Spleen (tissue), 11 donors: ENCODE measurements around the gene VPS72. TPM values are rescaled to one million over a fixed set of nuclear protein-coding genes. Genes with fewer than 3 reads are reported as not detected.

Source experiments
- DNase-seq: peaks from one replicate; pipeline ENCODE4 v3.0.0-alpha.2; 2020
- H3K27ac ChIP-seq, 8 donors: fragments of 200-600 bp; sonication (generic) in 7 of 8; 1 replicate in 4 of 8; 2 replicates in 4 of 8; pipeline versions ENCODE4 v1.5.0 to v1.8.0; 2016 to 2021; ENCODE audit warnings: inconsistent platforms in 4 of 8, mild to moderate bottlenecking in 4 of 8, moderate library complexity in 1 of 8
- H3K27me3 ChIP-seq, 7 donors: fragments of 200-600 bp; sonication (generic) in 6 of 7; replicated peaks in 1 of 7; 1 replicate in 4 of 7; 2 replicates in 3 of 7; pipeline versions ENCODE4 v1.5.0 to v1.8.0; 2016 to 2021; ENCODE audit warnings: inconsistent platforms in 3 of 7, mild to moderate bottlenecking in 1 of 7
- H3K36me3 ChIP-seq, 6 donors: fragments of 200-600 bp; sonication (generic) in 5 of 6; 1 replicate in 4 of 6; 2 replicates in 2 of 6; pipeline versions ENCODE4 v1.5.0 to v1.8.0; 2016 to 2021; ENCODE audit warnings: inconsistent platforms in 2 of 6
- H3K4me1 ChIP-seq, 6 donors: fragments of 200-600 bp; sonication (generic) in 5 of 6; 1 replicate in 3 of 6; 2 replicates in 3 of 6; pipeline versions ENCODE4 v1.5.0 to v1.8.0; 2016 to 2021; ENCODE audit warnings: inconsistent platforms in 3 of 6
- H3K4me3 ChIP-seq, 8 donors: fragments of 200-600 bp; sonication (generic) in 7 of 8; 1 replicate in 4 of 8; 2 replicates in 4 of 8; pipeline versions ENCODE4 v1.5.0 to v1.8.0; 2016 to 2021; ENCODE audit warnings: inconsistent platforms in 4 of 8, mild to moderate bottlenecking in 4 of 8, moderate library complexity in 2 of 8
- H3K9me3 ChIP-seq, 8 donors: fragments of 200-600 bp; sonication (generic) in 7 of 8; 1 replicate in 4 of 8; 2 replicates in 4 of 8; pipeline versions ENCODE4 v1.5.0 to v1.8.0; 2016 to 2021; ENCODE audit warnings: inconsistent platforms in 4 of 8
- POLR2A ChIP-seq, 3 donors: fragments of 450-650 bp; IDR thresholded peaks; one replicate each; pipeline ENCODE4 v1.5.1; 2017; ENCODE audit warnings: antibody characterized with exemption in 3 of 3, mild to moderate bottlenecking in 1 of 3
- POLR2AphosphoS5 ChIP-seq, 3 donors: sonication (generic); formaldehyde crosslinking; IDR thresholded peaks; one replicate each; pipeline ENCODE4 v1.5.1; 2017; ENCODE audit warnings: antibody characterized with exemption in 3 of 3
- WGBS, 5 donors: extraction: QIAGEN DNeasy Blood & Tissue Kit in 3 of 5; methylation state at CpG; one replicate each; pipeline versions ENCODE4 v1.1.5 to v1.1.7; 2013 to 2018; 5-methylcytosine and 5-hydroxymethylcytosine counted together
- intact Hi-C: fragments of 100-400 bp; cut with DNase I; formaldehyde crosslinking; loops from one replicate; pipeline ENCODE4 v1.15.0; 2023; ENCODE audit warnings: low total_unique reads
- polyA plus RNA-seq, 3 donors: library from polyadenylated mRNA; stranded (reverse); fragments of 200-250 nt; gene quantifications; one replicate each; pipeline ENCODE4 v1.2.1, GENCODE V29; 2013
- total RNA-seq, 7 donors: library from RNA; depleted of rRNA in 3 of 7; stranded (reverse); fragments of >200 nt in 3 of 7; fragmentation: NEBNext Ultra II Directional in 4 of 7; extraction: Animal tissue kit (Norgen Biotek cat#: 25700) in 4 of 7; gene quantifications; one replicate each; pipeline versions ENCODE4 v1.1.0 to v1.2.1, GENCODE V29; 2016 to 2021
- TF ChIP-seq, protein P1 (sequence below), 11 experiments: fragments of 200-600 bp in 7 of 11; fragments of 450-650 bp in 4 of 11; sonication (generic) in 4 of 11; IDR thresholded peaks in 8 of 11; conservative IDR thresholded peaks in 3 of 11; 1 replicate in 7 of 11; 2 replicates in 4 of 11; pipeline versions ENCODE4 v1.4.0 to v1.8.0; 2016 to 2021; ENCODE audit warnings: antibody characterized with exemption in 11 of 11, inconsistent platforms in 4 of 11, mild to moderate bottlenecking in 1 of 11
- donor health status: healthy with polysubstance abuse.
- donor health status: DM: no; HTN: no; CAD: no; lungs with moderate emphysema.
- donor health status: DM: no; HTN: no; CAD: no.
- donor health status: Bipolar disorder and iron deficiency.
- donor health status: healthy.
- donor health status: DM: no; HTN: no; CAD: no.
- donor health status: DM: yes; HTN: yes; CAD: no.

VPS72 gene
- total and polyA plus RNA-seq, 10 donors = 23.1 to 43.1 (median 31.2) TPM

DNA sequence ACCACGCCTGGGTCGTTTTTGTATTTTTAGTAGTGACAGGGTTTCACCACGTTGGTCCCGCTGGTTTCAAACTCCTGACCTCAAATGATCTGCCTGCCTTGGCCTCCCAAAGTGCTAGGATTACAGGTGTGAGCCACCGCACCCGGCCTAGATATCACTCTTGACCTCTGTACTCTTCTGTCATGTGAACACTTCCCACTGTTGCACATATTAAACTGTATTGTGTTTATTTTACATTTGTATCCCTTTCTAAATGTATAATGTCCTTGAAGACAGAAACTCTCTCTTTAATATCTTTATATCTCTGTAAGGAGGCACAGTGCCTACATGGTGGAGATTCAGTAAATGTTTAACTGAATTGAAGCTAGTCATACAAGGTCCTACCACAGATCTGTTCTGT is 45.2 kb upstream of the VPS72 start:
- Histone ChIP-seq H3K4me3 (no peak overlapping the region), H3K27me3 (no peaks in the 10 kb centered on the region), H3K9me3 (no peaks in the 10 kb centered on the region), H3K36me3 (peaks cover 0 to 100% (median 98%) of the 10 kb centered on the region in 6 donors), H3K27ac (no peak overlapping the region), H3K4me1 (peaks cover 0 to 12% (median 0%) of the 10 kb centered on the region in 6 donors)
- intact Hi-C loops = no loop called here
- DNase-seq = no peak
- TF ChIP-seq POLR2A (IDR thresholded peaks at IDR 0.05) (no peak), POLR2AphosphoS5 (IDR thresholded peaks at IDR 0.05) (no peak)
- TF ChIP-seq, protein P1, sequence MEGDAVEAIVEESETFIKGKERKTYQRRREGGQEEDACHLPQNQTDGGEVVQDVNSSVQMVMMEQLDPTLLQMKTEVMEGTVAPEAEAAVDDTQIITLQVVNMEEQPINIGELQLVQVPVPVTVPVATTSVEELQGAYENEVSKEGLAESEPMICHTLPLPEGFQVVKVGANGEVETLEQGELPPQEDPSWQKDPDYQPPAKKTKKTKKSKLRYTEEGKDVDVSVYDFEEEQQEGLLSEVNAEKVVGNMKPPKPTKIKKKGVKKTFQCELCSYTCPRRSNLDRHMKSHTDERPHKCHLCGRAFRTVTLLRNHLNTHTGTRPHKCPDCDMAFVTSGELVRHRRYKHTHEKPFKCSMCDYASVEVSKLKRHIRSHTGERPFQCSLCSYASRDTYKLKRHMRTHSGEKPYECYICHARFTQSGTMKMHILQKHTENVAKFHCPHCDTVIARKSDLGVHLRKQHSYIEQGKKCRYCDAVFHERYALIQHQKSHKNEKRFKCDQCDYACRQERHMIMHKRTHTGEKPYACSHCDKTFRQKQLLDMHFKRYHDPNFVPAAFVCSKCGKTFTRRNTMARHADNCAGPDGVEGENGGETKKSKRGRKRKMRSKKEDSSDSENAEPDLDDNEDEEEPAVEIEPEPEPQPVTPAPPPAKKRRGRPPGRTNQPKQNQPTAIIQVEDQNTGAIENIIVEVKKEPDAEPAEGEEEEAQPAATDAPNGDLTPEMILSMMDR (IDR thresholded peaks at IDR 0.05 in 8 of 11, conservative IDR thresholded peaks at IDR 0.05 in 3 of 11) = no peak
- WGBS, 5 donors = 79 to 95% (median 90%) methylated on average over 6 of the region's 6 CpGs

DNA sequence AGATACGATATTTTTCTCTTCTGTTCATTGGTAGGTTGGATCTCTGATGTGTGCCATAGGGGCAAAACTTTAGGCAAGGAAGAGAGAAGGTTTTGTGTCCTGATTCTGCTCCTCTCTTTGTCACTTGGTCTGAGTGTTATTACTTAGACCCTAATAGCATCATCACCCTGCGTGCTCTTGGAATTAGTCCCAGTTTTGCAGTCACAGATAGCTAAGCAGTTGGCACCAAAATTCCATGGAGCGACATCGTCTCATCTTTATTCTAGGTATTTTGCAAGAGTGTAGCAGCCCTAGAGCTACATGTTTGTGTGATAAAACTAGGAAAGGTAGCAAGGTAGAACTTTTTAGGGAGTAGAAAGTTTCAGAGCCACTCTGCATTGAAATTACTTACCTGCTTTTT is 32.1 kb upstream of the VPS72 start:
- Histone ChIP-seq H3K4me1 (peaks cover 0 to 13% (median 2%) of the 10 kb centered on the region in 6 donors), H3K9me3 (no peaks in the 10 kb centered on the region), H3K27me3 (no peaks in the 10 kb centered on the region), H3K4me3 (no peak overlapping the region), H3K27ac (no peak overlapping the region), H3K36me3 (peaks cover 0 to 95% (median 20%) of the 10 kb centered on the region in 6 donors)
- WGBS, 5 donors = 86 to 96% (median 90%) methylated on average over 4 of the region's 4 CpGs
- intact Hi-C loops = no loop called here
- DNase-seq = no peak
- TF ChIP-seq POLR2AphosphoS5 (IDR thresholded peaks at IDR 0.05) = no peak
- no peak for TF ChIP-seq POLR2A (IDR thresholded peaks at IDR 0.05)
- TF ChIP-seq, protein P1 (IDR thresholded peaks at IDR 0.05 in 8 of 11, conservative IDR thresholded peaks at IDR 0.05 in 3 of 11) = no peak

DNA sequence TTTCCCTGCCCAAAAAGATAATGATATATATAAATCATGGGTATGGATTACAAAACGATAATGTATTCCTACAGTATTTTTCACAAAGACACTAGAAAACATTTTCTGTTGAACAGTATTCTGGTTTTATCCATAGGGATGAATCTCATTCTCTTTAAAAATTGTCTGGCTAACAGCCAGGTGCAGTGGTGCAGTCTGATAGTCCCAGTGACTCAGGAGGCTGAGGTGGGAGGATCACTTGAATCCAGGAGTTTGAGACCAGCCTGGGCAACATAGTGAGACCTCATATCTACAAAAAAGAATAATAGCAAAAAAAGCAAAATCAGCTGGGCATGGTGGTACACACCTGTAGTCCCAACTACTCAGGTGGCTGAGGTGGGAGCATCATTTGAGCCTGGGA is 31.6 kb upstream of the VPS72 start:
- TF ChIP-seq POLR2AphosphoS5 (IDR thresholded peaks at IDR 0.05) = no peak
- no peak for TF ChIP-seq POLR2A (IDR thresholded peaks at IDR 0.05)
- TF ChIP-seq, protein P1 (IDR thresholded peaks at IDR 0.05 in 8 of 11, conservative IDR thresholded peaks at IDR 0.05 in 3 of 11) = no peak
- H3K27ac ChIP-seq = no peak overlapping the region
- WGBS, 5 donors = 83 to 98% (median 93%) methylated on average over 1 of the region's 1 CpG
- peaks cover 0 to 90% (median 15%) of the 10 kb centered on the region in 6 donors for H3K36me3 ChIP-seq
- H3K9me3 ChIP-seq = no peaks in the 10 kb centered on the region
- H3K4me3 ChIP-seq = no peak overlapping the region
- peaks cover 0 to 19% (median 3%) of the 10 kb centered on the region in 6 donors for H3K4me1 ChIP-seq
- H3K27me3 ChIP-seq = no peaks in the 10 kb centered on the region
- intact Hi-C loops = no loop called here
- DNase-seq = no peak

DNA sequence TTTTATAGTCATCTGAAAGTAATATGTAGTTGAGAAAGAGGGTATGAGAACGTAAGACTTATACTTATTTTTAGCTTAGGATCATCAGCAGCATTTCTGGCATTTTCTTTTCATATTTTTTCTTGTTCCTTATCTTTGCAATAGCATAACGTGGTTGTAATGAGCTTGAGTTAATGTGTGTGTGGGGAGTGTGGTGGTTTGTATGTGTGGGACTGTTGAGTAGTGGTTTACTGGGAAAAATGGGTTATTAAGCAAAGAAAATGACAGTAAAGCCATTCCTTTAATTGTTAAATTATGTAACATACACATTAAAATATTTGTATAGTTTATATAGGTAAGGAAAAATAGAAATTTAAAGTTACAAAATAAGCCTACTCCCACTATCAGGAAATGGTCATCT is 23.6 kb upstream of the VPS72 start:
- intact Hi-C loops = no loop called here
- no peak for DNase-seq
- Histone ChIP-seq H3K27ac (no peak overlapping the region), H3K9me3 (no peaks in the 10 kb centered on the region), H3K4me3 (no peak overlapping the region), H3K4me1 (peaks cover 5 to 57% (median 18%) of the 10 kb centered on the region in 6 donors), H3K36me3 (peaks cover 0 to 86% (median 15%) of the 10 kb centered on the region in 6 donors), H3K27me3 (no peaks in the 10 kb centered on the region)
- WGBS, 5 donors = 30 to 59% (median 37%) methylated on average over 2 of the region's 2 CpGs
- TF ChIP-seq POLR2AphosphoS5 (IDR thresholded peaks at IDR 0.05) = no peak
